GM10266 (cell line): Measurements from ENCODE around the gene TMEM101.
"Not testable (repeated sequence)": the region's sequence is repeated elsewhere in the genome, so short reads cannot be mapped to it uniquely, and the experiment has no call there.

ENCODE experiments used
- DNase-seq: peaks from one replicate; pipeline ENCODE4 v3.0.0; 2012; ENCODE audit errors: extremely low spot score
- CTCF ChIP-seq: IDR thresholded peaks from 2 replicates; pipeline ENCODE4 v1.5.1; 2012; ENCODE audit warnings: mild to moderate bottlenecking, low read depth; ENCODE audit not compliant: control insufficient read depth, insufficient read depth; ENCODE audit errors: missing control alignments

Gene TMEM101

DNA sequence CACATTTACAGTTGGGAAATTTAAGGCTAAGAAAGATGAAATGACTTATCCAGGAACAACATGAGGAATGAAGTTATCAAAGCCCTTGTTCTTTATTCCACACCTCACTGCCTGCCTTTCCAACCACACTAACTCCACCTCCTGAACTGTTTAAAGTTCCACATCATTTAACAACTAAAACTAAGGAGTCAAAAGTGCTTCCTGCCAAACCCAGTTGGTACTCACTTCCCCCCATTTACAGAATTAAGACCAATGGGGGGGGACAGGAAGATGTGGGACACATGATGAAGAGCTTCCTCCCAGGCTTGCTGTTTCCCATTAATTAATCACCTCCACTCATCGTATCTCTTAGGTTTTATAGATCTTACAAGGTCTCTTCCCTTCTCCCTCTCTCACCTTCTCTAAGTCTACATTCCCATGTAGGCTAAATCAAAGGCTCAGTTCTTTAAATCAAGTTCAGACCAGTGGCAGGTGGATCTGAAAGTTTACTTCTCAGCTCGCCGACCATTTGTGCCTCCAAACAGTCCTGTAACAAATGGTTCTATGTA lies 19.2 kb upstream of the TMEM101 start:
- no peak for TF ChIP-seq CTCF
- no peak for DNase-seq

DNA sequence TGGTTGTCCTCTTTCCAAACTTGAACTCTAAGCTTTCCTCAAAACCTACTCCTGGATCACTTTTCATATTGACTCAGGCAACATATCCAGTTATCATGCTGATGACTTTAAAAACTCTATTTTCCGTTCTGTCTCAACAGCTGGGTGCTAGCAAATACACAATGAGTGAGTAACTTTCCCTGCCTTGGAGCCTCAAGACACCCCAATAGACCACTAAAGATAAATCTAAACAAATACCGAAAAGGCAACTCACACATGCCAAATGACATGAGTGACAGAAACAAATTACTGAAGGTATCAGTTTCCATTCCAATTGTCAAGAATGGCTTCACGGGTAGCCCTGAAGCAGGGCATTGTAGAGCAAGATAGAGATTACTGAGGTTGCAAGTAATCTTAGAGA lies 15.7 kb upstream of the TMEM101 start:
- TF ChIP-seq CTCF: no peak

GRCh38 chr17:44029736-44030135 lies 15.0 kb upstream of the TMEM101 start:
- TF ChIP-seq CTCF: no peak
- no peak for DNase-seq

More for the DNA sequence above, 15.7 kb upstream of the TMEM101 start:
- no peak for DNase-seq

- TF ChIP-seq CTCF: no peak
- no peak for DNase-seq
These were observed 10.1 kb upstream of the TMEM101 start for GRCh38 chr17:44024853-44025252.

DNA sequence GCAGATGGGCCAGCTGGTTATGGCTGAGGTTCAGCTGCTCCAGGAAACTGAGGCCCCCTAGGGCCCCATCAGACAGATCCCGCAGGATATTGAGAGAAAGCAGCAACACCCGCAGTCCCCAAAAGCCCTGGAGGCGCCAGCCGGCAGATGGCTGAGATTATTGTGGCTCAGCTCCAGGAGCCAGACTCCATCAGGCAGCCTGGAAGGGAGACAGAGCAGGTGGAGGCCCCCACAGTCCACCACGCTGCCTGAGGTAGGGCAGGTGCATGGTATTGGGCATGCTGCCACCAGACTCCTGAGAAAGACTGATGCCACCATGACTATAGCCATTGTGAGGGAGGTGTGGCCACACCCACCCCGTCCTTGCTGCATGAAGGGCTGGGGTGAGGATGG lies 9.5 kb upstream of the TMEM101 start:
- no peak for DNase-seq
- TF ChIP-seq CTCF: no peak

DNA sequence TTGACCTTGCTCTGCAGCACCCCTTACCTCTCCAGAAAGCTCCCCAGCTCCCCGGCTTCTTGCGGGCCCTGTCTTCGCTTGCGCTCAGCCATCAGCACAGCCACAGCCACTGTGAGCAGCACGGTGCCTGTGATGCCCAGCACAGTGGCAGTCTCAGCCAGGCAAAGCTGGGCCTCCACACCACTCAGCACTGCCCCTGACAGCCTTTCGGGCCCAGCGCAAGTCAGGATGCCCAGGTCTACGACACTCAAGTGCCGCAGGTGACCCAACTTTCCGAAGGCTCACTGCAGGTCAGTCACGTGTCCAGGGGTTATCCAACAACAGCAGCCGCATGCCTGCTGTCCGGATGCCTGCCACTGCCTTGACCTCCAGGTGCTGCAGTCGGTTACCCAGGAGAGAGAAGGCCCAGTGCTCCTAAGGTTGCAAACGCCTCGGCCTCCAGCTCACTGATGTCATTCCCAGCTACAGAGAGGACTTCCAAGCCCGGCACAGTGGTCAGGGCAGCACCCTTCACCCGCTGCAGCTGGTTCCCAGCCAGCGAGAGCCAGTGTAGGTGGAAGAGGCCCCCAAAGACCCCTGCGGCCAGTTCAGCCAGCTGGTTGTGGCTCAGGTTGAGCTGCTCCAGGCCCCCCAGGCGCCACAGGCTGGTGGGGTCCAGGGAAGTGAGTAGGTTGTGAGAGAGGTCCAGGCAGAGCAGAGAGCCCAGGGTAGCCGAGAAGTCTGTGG lies 8.9 kb upstream of the TMEM101 start:
- DNase-seq: no peak
- no peak for TF ChIP-seq CTCF

GRCh38 chr17:44022246-44022645 lies 7.5 kb upstream of the TMEM101 start:
- no peak for DNase-seq

DNA sequence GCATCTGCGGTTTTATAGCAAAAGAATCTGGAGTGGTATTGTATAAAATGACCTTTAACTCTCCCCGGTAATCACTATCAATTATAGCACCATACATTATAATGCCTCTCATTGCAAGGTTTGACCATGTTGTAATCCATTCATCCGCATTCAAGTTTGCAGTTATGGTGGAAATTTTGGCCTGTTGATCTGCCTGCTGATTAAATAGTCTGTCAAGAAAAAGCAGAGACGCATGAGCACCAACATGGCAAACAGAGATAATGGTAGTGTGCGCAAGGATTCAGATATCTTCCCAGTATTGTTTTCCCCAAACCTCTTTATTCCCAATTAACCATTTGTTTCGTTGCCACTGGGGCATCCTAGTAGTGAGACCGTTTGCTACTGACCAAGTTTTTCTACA lies 6.5 kb upstream of the TMEM101 start:
- DNase-seq: not testable (repeated sequence)

More at GRCh38 chr17:44022246-44022645, 7.5 kb upstream of the TMEM101 start:
- TF ChIP-seq CTCF: no peak
